Pons (tissue), 1 donor: ENCODE data around the gene MTCL1.
A peak's percentile ranks its signal among the peaks of the same experiment; 100 is the strongest.

Experiments
- DNase-seq: peaks from one replicate; pipeline ENCODE4 v3.0.0-alpha.2; 2016; ENCODE audit warnings: low spot score

MTCL1 gene

GRCh38 chr18:8713691-8714090 lies 8.3 kb downstream of the MTCL1 start:
- no peak for DNase-seq

GRCh38 chr18:8715599-8715998 lies 10.2 kb downstream of the MTCL1 start:
- no peak for DNase-seq

GRCh38 chr18:8717011-8717770 lies 11.8 kb downstream of the MTCL1 start:
- no peak for DNase-seq

GRCh38 chr18:8718401-8718913 lies 13.1 kb downstream of the MTCL1 start:
- no peak for DNase-seq

- DNase-seq = no peak
Observed at GRCh38 chr18:8719192-8719591, 13.8 kb downstream of the MTCL1 start.

GRCh38 chr18:8720141-8720540 lies 14.8 kb downstream of the MTCL1 start:
- DNase-seq = no peak

GRCh38 chr18:8721094-8721669 lies 15.8 kb downstream of the MTCL1 start:
- no peak for DNase-seq

- no peak for DNase-seq
Observed at GRCh38 chr18:8721716-8722115, 16.4 kb downstream of the MTCL1 start.

- DNase-seq = no peak
Observed at GRCh38 chr18:8722946-8723820, 17.8 kb downstream of the MTCL1 start.

GRCh38 chr18:8724452-8724851 lies 19.1 kb downstream of the MTCL1 start:
- DNase-seq = no peak

- no peak for DNase-seq
Observed at GRCh38 chr18:8726281-8726680, 20.9 kb downstream of the MTCL1 start.

GRCh38 chr18:8726963-8727705 lies 21.8 kb downstream of the MTCL1 start:
- DNase-seq = no peak

GRCh38 chr18:8730080-8730827 lies 24.9 kb downstream of the MTCL1 start:
- peak; percentile 67 for DNase-seq

- DNase-seq = no peak
Observed at GRCh38 chr18:8732442-8733360, 27.3 kb downstream of the MTCL1 start.

GRCh38 chr18:8734496-8734895 lies 29.1 kb downstream of the MTCL1 start:
- DNase-seq = no peak

GRCh38 chr18:8735274-8735673 lies 29.9 kb downstream of the MTCL1 start:
- DNase-seq = no peak

GRCh38 chr18:8741117-8741516 lies 35.8 kb downstream of the MTCL1 start:
- no peak for DNase-seq

GRCh38 chr18:8741532-8741931 lies 36.2 kb downstream of the MTCL1 start:
- no peak for DNase-seq

GRCh38 chr18:8742387-8743361 lies 37.3 kb downstream of the MTCL1 start:
- DNase-seq = no peak
